IPS-11a (cell line): Measurements from ENCODE around the gene BRD1.
A peak's percentile ranks its signal among the peaks of the same experiment; 100 is the strongest.
"Not testable (repeated sequence)": the region's sequence is repeated elsewhere in the genome, so short reads cannot be mapped to it uniquely, and the experiment has no call there.

Experiments used
- H3K4me3 ChIP-seq: one replicate; pipeline ENCODE4 v1.5.1; 2013; ENCODE audit warnings: low read depth, low read length, control low read depth

Gene BRD1

DNA sequence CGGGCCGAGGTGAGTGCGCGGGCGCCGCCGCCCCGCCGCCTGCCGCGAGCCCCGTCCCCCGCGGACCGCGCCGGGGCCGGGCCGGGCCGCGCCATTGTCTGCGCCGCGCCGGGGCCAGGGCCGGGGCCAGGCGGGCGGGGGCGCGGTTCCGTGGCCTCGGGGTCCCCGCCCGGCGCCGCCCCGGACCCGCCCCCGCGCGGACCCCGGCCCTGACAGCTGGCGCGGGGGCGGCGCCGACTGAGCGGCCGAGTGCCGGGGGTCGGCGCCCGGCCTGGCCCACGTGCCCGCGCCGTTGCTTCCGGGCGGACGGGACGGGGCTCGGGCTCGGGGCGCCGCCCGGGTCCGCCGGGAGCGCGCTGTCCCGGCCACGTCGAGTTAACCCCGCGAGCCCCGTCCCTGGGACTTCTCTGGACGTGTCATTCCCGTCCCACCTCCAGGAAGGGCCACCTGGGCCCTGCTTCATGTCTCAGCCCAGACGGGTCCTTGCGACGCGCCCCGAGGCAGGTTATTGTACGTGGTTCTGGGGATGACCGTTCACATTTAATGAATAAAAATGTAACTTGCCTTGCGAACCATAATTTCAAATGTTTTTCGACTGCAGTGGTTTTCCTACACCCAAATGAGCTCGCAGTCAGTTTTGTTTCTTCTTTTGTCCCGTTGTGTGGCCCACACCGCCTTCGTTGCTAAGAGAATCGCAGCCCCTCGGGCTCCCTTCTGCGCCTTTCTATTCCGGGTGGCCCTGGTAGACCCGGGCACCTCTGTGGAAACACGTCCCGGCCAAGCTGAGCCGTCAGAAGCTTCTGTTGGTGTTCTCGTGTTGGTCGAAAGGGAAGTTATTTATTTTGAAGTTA lies 26.5 kb upstream of the BRD1 start:
- peak overlapping the region; percentile 85 for H3K4me3 ChIP-seq

DNA sequence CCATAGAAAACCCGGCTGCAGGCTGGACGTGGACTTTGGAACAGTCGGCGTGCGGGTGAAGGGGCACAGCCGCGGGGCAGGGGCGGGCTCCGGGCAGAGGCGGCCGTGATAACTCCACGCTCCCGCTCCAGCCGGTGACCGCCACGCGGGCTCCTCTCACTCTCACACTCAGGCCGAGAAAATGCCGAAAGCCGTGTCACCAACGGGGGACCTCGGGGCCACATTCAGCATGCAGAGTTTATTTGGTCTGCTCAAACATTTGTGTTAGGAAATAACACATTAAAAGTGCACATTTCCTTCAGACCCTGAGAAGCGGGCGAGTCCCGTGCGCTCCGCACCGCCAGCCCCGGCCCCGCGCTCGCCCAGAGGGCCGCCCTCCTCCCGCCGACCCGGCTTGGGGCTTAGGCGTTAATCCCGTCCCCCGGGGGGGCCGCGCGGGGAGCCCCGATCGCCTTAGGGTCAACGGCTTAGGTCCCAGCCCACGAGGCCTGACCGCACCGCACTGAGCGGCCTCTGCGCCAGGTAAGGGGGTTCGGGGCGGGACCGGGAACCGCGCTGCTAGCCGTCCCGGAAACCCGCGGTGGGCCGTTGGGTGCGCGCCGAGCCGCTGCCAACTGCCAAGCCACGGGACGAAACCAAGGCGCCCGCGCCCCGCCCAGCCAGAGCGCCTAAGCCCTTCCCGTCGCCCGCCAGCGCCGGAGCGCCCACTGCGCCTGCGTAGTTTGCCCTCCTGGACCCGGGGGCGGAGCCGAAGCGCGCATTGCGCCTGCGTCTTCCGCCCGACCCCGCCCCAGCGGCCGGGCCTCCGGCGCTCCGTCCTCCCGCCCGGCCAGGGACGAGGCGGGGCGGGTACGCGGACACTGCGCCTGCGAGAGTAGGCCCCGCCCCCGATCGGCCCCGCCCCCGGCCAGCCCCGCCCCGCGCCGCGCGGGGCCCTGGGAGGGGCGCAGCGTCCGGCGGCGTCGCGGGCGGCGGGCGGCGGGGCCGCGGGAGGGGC lies 25.5 kb upstream of the BRD1 start, which contains the start of gene ZBED4:
Gene ZBED4 (plus strand): TSS at position 947 of the 997 bp plus-strand sequence. CDS start 29,819 bp downstream, outside the sequence.
- H3K4me3 ChIP-seq: peak within 1 kb of the TSS; percentile 85

DNA sequence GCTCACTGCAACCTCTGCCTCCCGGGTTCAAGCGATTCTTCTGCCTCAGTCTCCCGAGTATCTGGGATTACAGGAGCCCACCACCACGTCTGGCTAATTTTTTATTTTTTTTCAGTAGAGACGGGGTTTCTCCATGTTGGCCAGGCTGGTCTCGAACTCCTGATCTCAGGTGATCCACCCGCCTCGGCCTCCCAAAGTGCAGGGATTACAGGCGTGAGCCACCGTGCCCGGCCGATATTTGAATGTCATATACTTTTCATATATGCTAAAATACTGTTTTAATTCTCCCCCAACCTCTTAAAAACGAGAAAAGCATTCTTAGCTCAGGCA lies 24.9 kb upstream of the BRD1 start:
- not testable (repeated sequence) for H3K4me3 ChIP-seq

DNA sequence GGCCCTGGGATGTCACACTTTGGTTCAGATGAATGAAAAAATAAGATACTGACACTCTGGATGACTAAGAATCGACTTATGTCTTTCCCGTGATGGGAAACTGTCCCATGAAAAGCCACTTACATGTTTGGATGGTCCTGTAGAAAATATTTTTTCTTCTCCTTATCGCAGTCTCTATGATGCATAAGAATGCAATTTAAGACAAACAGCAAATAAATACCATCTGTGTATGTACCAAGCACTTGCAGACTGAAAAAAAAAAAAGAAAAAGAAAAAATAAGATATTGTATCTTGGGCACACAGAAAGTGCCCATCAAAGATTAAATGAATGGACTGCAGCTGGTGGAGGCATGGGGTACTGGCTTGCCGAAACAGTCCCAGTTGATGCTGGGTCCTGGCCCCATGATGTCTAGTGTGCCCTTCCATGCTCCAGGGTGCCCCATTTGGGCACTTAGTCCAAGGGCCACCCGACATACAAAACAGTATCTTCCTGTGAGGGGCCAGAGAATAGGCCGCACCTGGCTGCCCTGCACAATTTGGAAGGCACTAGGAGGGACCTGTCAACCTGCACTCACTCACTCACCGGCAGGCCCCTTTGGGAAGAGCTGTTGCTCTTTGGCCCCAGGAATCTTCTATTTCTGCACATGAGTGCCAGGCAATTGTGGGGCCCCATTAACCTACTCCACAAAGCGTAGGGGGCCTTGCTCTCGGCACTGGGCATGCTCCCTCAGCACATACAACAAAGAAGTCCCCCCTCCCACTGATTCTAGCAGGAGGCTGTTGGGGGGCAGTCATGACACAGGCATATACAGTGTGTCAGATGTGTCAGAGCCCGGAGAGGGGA lies 23.5 kb upstream of the BRD1 start:
- no peak overlapping the region for H3K4me3 ChIP-seq

DNA sequence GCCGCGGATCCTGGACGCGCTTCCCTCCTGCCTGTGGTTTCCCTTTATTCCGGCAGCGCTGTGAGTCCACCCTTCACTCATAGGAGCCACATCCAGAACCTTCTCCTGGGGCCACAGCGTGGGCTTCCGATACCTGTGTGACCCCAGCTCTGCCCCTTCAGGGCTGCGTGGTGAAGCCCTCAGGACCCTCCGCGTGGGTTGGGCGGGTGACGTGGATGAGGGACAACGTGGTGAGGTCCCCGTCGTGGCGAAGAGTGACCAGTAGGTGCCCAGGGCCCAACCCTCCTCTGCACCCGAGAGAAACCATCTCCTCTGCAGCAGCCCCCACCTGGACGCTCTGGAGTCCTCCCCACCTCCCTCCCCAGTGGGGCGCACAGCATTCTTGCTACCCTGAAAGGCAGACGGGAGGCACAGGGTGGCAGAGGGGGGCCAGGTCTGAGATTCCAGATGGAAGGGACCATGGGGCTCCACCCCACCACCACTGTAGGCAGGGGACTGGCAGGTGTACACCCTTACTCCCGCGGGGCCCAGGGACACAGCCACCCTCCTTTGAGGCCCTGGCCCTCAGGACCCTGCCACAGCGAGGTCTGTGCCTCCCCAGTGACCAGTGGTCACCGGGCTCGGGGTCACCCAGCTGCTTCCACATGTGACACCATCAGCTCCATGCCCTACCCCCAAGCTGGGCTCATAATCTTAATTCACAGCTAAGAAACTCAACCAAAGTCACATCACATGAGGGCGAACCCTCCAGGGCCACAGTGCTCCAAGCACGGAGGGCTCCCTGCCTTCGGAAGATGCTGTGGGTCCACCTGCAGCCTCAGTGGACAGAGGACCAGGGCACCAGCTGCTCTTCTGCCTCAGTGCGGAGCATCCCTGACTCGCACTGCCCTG lies 22.6 kb upstream of the BRD1 start:
- no peak overlapping the region for H3K4me3 ChIP-seq

DNA sequence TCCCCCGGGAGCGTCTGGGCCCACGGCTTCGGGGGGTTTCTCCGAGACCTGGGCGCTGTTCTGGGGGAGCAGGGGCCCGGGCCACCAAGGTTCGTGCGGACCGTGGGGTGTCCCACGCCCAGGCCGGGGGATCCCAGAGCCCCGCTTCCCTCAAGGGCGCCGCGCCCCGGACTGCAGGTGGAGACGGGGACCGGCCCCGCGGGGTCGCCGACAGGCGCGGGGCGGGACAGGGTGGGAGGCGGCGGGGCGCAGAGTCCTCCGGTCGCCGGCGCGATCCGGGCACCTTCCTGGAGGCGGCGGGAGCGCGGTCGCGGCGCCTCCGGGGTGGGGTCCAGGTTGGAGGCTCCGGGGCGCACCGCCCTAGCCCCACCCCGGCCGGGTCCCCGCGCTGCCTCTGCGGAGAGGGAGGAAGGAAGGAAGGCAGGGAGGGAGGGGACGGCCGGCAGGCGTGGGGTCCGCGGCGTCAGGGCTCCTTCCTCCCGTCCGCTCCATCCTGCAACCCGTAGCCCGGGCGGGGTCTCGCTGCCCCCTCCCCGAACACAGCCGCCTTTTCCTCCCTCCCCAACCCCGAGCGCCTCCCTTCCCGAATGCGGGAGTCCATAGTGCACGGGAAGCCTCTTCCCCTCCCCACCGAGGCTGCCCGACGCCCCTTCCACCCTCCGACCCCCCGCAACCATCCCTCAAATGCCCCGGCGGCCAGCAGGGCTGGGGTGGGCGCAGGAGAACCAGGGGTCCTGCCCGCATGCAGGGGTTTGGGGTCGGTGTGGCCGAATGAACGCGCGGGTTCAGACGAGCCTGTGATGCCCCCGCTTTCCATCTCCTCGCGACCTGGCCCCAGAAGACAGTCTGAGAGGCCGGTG lies 21.7 kb upstream of the BRD1 start:
- peak overlapping the region; percentile 17 for H3K4me3 ChIP-seq

DNA sequence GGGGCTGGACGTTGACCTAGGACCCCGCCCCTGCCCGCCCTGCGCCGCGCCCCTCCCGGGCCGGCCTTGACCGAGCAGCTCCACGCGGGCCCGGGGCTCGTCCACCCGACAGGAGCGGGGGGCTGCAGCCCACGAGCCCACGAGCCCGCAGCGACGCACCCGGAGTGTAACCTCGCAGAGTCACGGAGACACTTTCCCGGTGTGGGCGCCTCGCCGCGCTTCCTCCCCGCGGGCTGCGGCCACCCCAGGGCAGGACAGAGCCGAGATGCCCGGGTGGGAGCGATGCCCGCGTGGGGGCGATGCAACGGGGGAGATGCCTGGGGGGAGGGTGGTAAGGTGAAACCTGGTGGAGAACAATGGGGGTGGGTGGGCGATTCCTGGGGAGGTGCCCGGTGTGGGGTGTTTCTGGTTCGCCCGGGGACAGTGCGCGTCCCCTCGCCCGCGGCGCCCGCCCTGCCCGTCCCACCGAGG lies 21.1 kb upstream of the BRD1 start:
- H3K4me3 ChIP-seq: peak overlapping the region; percentile 33

DNA sequence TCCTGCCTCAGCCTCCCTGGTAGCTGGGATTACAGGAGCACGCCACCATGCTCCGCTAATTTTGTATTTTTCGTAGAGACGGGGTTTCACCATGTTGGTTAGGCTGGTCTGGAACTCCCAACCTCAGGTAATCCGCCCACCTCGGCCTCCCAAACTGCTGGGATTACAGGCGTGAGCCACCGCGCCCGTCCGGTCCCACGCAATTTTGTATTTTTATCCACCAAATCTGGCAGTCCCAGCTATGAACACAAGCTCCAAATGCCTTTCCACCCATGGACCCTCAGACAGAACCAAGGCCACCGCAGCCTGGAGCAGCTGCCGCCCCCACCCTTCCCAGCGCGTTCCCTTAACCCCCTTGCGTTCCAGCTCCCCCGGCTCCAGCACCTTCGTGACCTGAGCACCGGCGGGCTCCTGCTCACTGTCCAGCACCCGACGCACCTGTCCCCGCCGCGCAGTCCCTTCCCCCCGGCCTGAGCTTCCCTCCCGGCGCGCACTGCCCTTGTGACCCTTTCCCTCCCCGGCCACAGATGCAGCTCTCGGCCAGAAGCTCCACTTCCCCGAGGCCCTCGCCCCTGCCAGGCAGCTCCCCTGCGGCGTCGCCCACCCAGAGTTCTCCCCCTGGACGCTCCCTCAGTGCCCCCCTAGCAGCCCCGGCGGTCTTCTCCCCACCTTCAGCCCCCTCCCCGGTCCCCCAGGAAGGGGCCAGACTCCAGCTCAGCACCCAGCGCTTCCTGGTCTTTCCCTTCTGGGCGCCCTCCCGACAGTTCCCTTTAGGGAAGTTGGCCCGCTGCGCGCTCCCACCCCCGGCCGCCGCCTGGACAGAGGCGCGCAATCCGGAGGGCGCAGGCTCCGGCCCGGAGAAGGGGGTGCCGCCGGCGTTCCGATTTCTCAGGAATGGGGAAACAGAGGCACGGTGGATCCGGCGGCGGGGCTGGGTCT lies 20.3 kb upstream of the BRD1 start:
- peak overlapping the region; percentile 33 for H3K4me3 ChIP-seq

DNA sequence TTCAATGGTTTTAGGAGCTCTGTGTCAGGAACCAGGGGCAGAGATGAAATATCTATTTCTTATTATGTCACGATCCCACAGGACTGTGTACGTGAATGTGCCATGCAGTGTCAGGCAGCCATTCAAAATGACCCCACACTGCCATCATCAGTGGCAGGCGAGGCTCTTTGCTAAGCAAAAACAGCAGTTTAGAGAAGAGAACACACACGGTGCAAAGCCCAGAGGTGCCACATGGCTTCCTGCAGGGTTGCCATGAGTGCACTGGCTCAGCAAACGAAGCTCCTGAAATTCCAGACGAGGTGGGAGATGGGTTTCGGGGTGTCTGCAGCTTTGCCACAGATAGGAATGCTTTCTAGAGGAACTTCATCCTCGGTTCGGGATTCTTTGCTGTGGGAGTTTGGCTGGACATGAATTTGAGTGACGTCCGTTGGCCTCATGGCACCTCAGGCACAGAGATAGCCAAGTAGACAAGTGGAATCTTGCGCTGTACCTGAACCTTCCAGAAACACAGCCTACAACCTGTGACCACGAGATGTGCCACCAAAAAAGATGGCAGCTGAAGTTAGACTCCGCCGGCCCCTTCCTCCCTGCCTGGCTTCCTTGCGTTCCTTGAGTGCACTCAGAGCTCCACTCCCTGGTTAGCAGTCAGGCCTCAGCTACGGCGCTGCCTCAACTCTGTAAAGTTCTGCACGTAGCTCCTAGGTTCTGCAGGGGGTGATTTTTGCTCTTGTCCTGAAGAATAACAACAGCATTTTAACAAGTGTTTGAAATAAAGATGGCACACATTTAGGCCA lies 18.2 kb upstream of the BRD1 start:
- no peak overlapping the region for H3K4me3 ChIP-seq

DNA sequence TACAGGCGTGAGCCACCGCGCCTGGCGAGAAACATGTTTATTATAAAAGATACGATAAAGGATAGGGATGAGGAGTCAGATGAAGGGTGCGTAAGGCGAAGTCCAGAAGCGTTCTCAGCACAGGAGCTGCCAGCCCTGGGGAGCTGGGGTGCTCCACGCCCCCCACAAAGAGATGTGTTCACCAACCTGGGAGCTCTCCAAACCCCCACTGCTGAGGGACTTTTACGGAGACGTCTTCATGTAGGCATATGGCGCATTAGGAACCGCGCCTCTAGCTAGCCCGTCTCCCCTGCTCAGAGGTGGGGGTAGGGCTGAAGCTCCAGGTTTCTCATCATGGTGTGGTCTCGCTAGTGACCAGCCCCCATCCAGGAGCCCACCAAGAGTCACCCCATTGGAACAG lies 17.6 kb upstream of the BRD1 start:
- no peak overlapping the region for H3K4me3 ChIP-seq

DNA sequence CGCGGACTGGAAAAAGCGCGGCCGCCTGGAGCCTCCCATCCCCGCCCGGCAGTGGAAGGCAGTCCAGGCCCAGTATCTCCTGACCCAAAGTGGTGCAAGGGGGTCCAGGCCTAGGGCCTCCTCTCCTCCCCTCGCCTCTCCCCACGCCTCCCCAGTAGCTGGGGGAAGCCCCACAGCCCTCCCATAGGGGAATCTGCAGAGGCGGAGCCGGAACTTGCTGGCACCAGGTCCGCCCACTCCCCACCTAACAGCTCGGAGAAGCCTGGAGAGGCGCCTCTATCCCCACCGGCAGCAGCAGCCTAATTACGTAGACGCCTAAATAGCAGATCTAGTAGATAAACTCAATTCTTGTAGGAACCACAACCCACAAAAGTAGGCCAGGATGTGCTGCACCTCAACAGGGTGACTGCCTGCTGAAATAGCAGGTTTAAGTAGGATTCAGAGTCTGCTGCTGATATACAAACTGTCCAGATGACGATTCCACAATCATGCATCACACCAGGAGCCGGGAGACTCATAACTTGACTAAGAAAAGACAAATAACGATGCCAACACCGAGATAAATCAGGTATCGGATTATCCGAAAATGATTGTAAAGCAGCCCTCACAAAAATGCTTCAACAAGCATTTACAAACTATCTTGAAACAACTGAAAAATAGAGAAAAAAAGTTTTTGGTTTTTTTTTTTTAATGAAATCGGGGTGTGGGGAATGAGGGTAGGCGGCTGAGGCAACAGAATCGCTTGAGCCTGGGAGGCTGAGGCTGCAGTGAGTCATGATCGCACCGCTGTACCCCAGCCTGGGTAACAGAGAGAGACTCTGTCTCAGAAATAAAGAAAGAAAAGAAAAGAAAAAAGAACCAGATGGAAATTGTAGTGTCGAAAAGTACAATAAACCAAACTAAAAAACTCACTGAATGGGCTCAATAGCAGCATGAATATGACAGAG lies 11.4 kb upstream of the BRD1 start:
- no peak overlapping the region for H3K4me3 ChIP-seq

DNA sequence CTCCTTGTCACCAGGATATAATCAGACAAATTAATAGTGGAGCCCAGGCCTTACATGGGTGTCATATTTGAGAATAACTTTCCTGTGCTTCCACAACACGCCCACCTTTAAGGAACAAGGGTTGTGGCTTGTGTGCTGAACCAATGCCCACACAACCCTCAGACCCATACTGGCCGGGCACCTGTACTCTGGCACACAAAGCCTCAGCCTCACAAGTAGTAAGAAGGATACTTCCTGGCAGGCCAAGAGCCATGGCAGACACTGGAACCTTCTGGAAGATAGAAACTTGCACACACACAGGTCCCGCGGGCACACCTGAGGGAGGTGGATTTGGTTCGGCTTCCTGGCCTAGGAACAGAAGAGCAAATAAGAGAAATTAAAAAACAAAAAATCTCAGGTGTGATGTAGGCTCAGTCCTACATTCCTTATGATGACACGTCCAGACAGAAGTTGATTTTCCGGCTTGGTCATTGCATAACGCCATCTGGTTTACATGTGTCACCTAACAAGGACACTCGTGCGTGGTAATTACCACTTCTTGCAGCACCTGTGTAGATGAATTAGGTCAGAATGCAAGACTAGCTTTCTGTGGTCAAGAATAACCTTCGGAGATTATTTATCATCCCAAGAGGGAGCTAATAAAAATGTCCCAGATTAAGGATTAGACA lies 5.8 kb upstream of the BRD1 start:
- no peak overlapping the region for H3K4me3 ChIP-seq

DNA sequence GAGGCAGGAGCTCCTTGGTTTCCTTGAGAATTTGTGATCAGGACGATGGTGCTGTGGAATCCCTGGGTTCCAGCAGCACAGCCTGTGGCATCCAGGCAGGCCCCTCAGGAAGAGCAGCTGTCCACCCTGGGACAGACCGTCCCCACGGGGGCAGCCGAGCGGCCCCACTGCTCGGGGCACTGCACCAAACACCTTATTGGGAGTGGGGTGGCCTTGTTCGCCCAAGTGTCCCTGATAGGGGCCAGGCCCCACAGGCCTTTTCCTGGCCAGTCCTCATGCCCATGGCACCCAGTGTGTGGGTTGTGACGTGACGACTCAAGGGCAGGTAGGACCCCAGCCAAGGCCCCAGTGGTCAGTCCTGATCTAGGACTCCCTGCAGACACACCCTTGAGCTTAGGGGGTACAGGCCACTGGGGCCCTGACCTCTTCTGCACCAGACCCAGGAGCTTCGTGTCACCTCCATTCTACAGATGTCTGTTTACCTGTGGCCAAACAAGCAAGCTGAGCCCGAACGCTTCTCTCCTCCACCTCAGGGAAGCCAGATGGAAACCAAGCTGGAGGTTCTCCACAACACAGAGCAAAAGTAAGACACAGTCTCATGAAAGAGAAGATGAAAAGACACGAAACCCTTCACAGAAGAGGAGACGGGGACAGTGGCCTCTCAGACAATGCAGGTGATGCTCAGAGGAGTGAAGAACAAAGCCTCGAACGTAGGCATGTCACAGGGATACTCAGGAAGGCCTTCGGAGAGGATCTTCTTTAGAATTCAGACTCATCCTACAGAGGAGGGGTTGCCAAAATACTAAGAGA lies 1.6 kb upstream of the BRD1 start:
- H3K4me3 ChIP-seq: no peak overlapping the region

DNA sequence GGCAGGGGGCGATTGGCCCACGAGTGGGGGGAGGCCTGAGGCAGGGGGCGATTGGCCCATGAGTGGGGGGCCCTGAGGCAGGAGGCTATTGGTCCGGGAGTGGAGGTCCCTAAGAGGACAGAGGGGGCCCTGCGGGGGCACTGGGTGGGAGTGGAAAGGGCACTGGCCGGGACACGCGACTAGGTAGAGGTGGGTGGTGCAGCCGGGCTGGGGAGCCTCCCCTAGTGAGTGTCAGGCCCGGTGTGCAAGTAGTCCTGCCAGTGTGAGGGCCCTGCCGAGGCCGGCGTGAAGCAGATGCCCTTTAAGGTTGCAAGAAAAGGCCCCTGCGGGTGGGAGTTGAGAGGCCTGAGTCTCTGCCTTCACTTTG lies 909 bp upstream of the BRD1 start:
- H3K4me3 ChIP-seq: no peak overlapping the region
